ENCODE measurements around the gene EMD. TPM values are rescaled to one million over a fixed set of nuclear protein-coding genes. Genes with fewer than 3 reads are reported as not detected.

Gene EMD
- polyA plus RNA-seq, 1 of the 3 experiments (the other 2 are of a cell fraction), result 68.0 TPM

- TF ChIP-seq REST (IDR thresholded peaks at IDR 0.05; ENCODE audit: low read depth, low read length), result no peak
These were observed 26.6 kb upstream of the EMD start (continued) for GRCh38 chrX:154352466-154352865.

- no peaks in the 10 kb centered on the region for H3K27me3 ChIP-seq (ENCODE audit: insufficient read depth)
- DNase-seq, result no peak
- H2AFZ ChIP-seq (ENCODE audit: low read depth), result no peak overlapping the region
- H3K9ac ChIP-seq, result no peak overlapping the region
- peaks cover 100% of the 10 kb centered on the region for H4K20me1 ChIP-seq (ENCODE audit: insufficient read depth)
- H3K4me2 ChIP-seq, result no peak overlapping the region
- peaks cover 61% of the 10 kb centered on the region for H3F3A ChIP-seq (replicated peaks; ENCODE audit: insufficient read depth)
- whole genome bisulfite sequencing (ENCODE audit: low lambda C conversion rate), result 85% methylated on average over 5 of the region's 24 CpGs
- ChIA-PET CTCF (no interaction called here), POLR2A (interaction anchor here (1.3 kb wide), 1 partner anchor 14 kb away, joined by 4 read pairs; no protein-coding TSS in a partner anchor)
- H3K36me3 ChIP-seq (replicated peaks in 1 of 2; ENCODE audit: control insufficient read depth in 1 of 2, insufficient read depth in 2 of 2, low read length in 1 of 2), result peaks cover 6 to 76% of the 10 kb centered on the region in 2 experiments
- no peak for TF ChIP-seq IRF3 (IDR thresholded peaks at IDR 0.05; ENCODE audit: low read depth, low read length)
- TF ChIP-seq FOXM1 (IDR thresholded peaks at IDR 0.05; ENCODE audit: low read depth), result no peak
- TF ChIP-seq GABPA (IDR thresholded peaks at IDR 0.05; ENCODE audit: low read depth), result no peak
- no peak for TF ChIP-seq RXRA (IDR thresholded peaks at IDR 0.05; ENCODE audit: borderline replicate concordance, low read depth)
- TF ChIP-seq RCOR1 (IDR thresholded peaks at IDR 0.05; ENCODE audit: low read length), result no peak
- no peak for TF ChIP-seq REST (IDR thresholded peaks at IDR 0.05; ENCODE audit: low read depth, low read length)
- no peak for TF ChIP-seq JUND (IDR thresholded peaks at IDR 0.05)
- no peak for TF ChIP-seq TEAD4 (IDR thresholded peaks at IDR 0.05; ENCODE audit: borderline replicate concordance, insufficient read depth)
- TF ChIP-seq NFIC (IDR thresholded peaks at IDR 0.05; ENCODE audit: borderline replicate concordance), result no peak
- no peak for TF ChIP-seq FOSL2 (IDR thresholded peaks at IDR 0.05; ENCODE audit: borderline replicate concordance, low read depth)
- no peak for TF ChIP-seq CTCF (IDR thresholded peaks at IDR 0.05)
- TF ChIP-seq ELF1 (IDR thresholded peaks at IDR 0.05), result no peak
- TF ChIP-seq MXI1 (IDR thresholded peaks at IDR 0.05; ENCODE audit: low read depth, low read length), result no peak
- no peak for TF ChIP-seq EZH2phosphoT487 (IDR thresholded peaks at IDR 0.05; ENCODE audit: borderline replicate concordance, low read depth)
- no peak for TF ChIP-seq POLR2AphosphoS5 (IDR thresholded peaks at IDR 0.05; ENCODE audit: low read depth, low read length)
- H3K4me1 ChIP-seq (ENCODE audit: control insufficient read depth in 1 of 2, insufficient read depth in 2 of 2, low read depth in 1 of 2, low read length in 1 of 2), result no peaks in the 10 kb centered on the region; a peak in 1 of 4 replicates
- H3K79me2 ChIP-seq (ENCODE audit: insufficient read depth), result peaks cover 19% of the 10 kb centered on the region
- H3K9me2 ChIP-seq, result no peaks in the 10 kb centered on the region
- no peak overlapping the region for H3K4me3 ChIP-seq (ENCODE audit: low read depth in 2 of 2, low read length in 1 of 2)
- no peaks in the 10 kb centered on the region for H3K9me3 ChIP-seq
- no peak overlapping the region; a peak in 1 of 4 replicates for H3K27ac ChIP-seq (ENCODE audit: low read depth in 2 of 2, low read length in 1 of 2)
These were observed 25.8 kb upstream of the EMD start for GRCh38 chrX:154353172-154353843.
